ENCODE measurements around the gene PLCH1.

PLCH1 gene

GRCh38 chr3:155448531-155448930, 296.3 kb downstream of the PLCH1 start:
- DNase-seq (ENCODE audit: low read depth), result no peak
- no peak for TF ChIP-seq CTCF (IDR thresholded peaks at IDR 0.05; ENCODE audit: insufficient read depth, low read depth, low read length, missing control alignments)
- no peak overlapping the region for H3K4me3 ChIP-seq (ENCODE audit: low read length)

- no peak for DNase-seq (ENCODE audit: low read depth)
- TF ChIP-seq CTCF (IDR thresholded peaks at IDR 0.05; ENCODE audit: insufficient read depth, low read depth, low read length, missing control alignments), result no peak
Measured at GRCh38 chr3:155446366-155446765, 298.5 kb downstream of the PLCH1 start.

GRCh38 chr3:155444771-155445170, 300.1 kb downstream of the PLCH1 start:
- DNase-seq (ENCODE audit: low read depth), result no peak
- H3K4me3 ChIP-seq (ENCODE audit: low read length), result no peak overlapping the region
- no peak for TF ChIP-seq CTCF (IDR thresholded peaks at IDR 0.05; ENCODE audit: insufficient read depth, low read depth, low read length, missing control alignments)

More at GRCh38 chr3:155446366-155446765, 298.5 kb downstream of the PLCH1 start:
- H3K4me3 ChIP-seq (ENCODE audit: low read length), result no peak overlapping the region

GRCh38 chr3:155443815-155444214, 301.1 kb downstream of the PLCH1 start:
- no peak overlapping the region for H3K4me3 ChIP-seq (ENCODE audit: low read length)
- DNase-seq (ENCODE audit: low read depth), result no peak
- TF ChIP-seq CTCF (IDR thresholded peaks at IDR 0.05; ENCODE audit: insufficient read depth, low read depth, low read length, missing control alignments), result no peak

GRCh38 chr3:155442072-155442471, 302.8 kb downstream of the PLCH1 start:
- no peak overlapping the region for H3K4me3 ChIP-seq (ENCODE audit: low read length)
- TF ChIP-seq CTCF (IDR thresholded peaks at IDR 0.05; ENCODE audit: insufficient read depth, low read depth, low read length, missing control alignments), result no peak
- no peak for DNase-seq (ENCODE audit: low read depth)

GRCh38 chr3:155441506-155441905, 303.4 kb downstream of the PLCH1 start:
- no peak overlapping the region for H3K4me3 ChIP-seq (ENCODE audit: low read length)
- no peak for DNase-seq (ENCODE audit: low read depth)
- no peak for TF ChIP-seq CTCF (IDR thresholded peaks at IDR 0.05; ENCODE audit: insufficient read depth, low read depth, low read length, missing control alignments)

- DNase-seq (ENCODE audit: low read depth), result no peak
- no peak overlapping the region for H3K4me3 ChIP-seq (ENCODE audit: low read length)
- no peak for TF ChIP-seq CTCF (IDR thresholded peaks at IDR 0.05; ENCODE audit: insufficient read depth, low read depth, low read length, missing control alignments)
Measured at GRCh38 chr3:155441026-155441425, 303.8 kb downstream of the PLCH1 start.

Data from epithelial cell of esophagus (primary cell).